WTC11 (cell line): ENCODE results near the gene C20orf204. TPM values are rescaled to one million over a fixed set of nuclear protein-coding genes. Genes with fewer than 3 reads are reported as not detected.

Experiments used
- ATAC-seq: fragments of 200-7000 bp; cut with Tn5 transposase; 2 replicates; pipeline ENCODE4 v1.10.0; 2021; ENCODE audit warnings: mild to moderate bottlenecking, moderate library complexity
- Bru-seq: library from RNA; stranded (reverse); fragments of 400-500 nt; gene quantifications from one replicate; lab custom pipeline; 2021; lab: Mats Ljungman, UMichigan
- CTCF ChIA-PET: fragments of 300-600 bp; sonication (Branson Sonifier 250); formaldehyde crosslinking; loops from one replicate; lab custom pipeline; 2021; ENCODE audit warnings: antibody characterized with exemption; lab: Charles Lee
- POLR2A ChIA-PET: fragments of 350-600 bp; sonication (Branson Sonifier 250); formaldehyde crosslinking; loops from one replicate; lab custom pipeline; 2021; ENCODE audit warnings: antibody characterized with exemption; lab: Charles Lee
- DNase-seq: peaks from one replicate; pipeline ENCODE4 v3.0.0; 2021; ENCODE audit warnings: low spot score
- H3K27ac Mint-ChIP-seq: 2 replicates; pipeline ENCODE4 v1.8.0; 2021; ENCODE audit warnings: mixed read lengths
- H3K27me3 Mint-ChIP-seq: 2 replicates; pipeline ENCODE4 v1.8.0; 2021; ENCODE audit warnings: low read depth, mild to moderate bottlenecking, moderate library complexity, mixed read lengths
- H3K36me3 Mint-ChIP-seq: 2 replicates; pipeline ENCODE4 v1.8.0; 2021; ENCODE audit warnings: mixed read lengths
- H3K4me1 Mint-ChIP-seq: 2 replicates; pipeline ENCODE4 v1.8.0; 2022; ENCODE audit warnings: mixed read lengths
- H3K4me3 Mint-ChIP-seq: 2 replicates; pipeline ENCODE4 v1.8.0; 2021; ENCODE audit warnings: mild to moderate bottlenecking, moderate library complexity, mixed read lengths
- H3K9me3 Mint-ChIP-seq: 2 replicates; pipeline ENCODE4 v1.8.0; 2021; ENCODE audit warnings: mixed read lengths
- CBFB ChIP-seq: sonication (generic); formaldehyde crosslinking; IDR thresholded peaks from 2 replicates; pipeline ENCODE4 v1.8.1; 2022; ENCODE audit warnings: mild to moderate bottlenecking, low read depth, missing genetic modification reagents
- E2F5 ChIP-seq: sonication (generic); formaldehyde crosslinking; IDR thresholded peaks from 2 replicates; pipeline ENCODE4 v1.8.1; 2022; ENCODE audit warnings: mild to moderate bottlenecking, moderate library complexity, missing genetic modification reagents
- FOXK1 ChIP-seq: sonication (generic); formaldehyde crosslinking; IDR thresholded peaks from 2 replicates; pipeline ENCODE4 v1.8.0; 2022; ENCODE audit warnings: mild to moderate bottlenecking, moderate library complexity, missing genetic modification reagents
- GABPB1 ChIP-seq: sonication (generic); formaldehyde crosslinking; IDR thresholded peaks from 2 replicates; pipeline ENCODE4 v1.8.1; 2023; ENCODE audit warnings: mild to moderate bottlenecking, missing genetic modification reagents
- HMGA2 ChIP-seq: fragments of 250-450 bp; sonication (Bioruptor Pico); IDR thresholded peaks from 2 replicates; pipeline ENCODE4 v1.4.0; 2021; ENCODE audit warnings: mild to moderate bottlenecking, moderate library complexity
- JAZF1 ChIP-seq: fragments of 250-450 bp; sonication (Bioruptor Pico); IDR thresholded peaks from 2 replicates; pipeline ENCODE4 v1.9.0; 2021; ENCODE audit warnings: moderate library complexity, mild to moderate bottlenecking, inconsistent platforms
- JUN ChIP-seq: sonication (generic); formaldehyde crosslinking; IDR thresholded peaks from 2 replicates; pipeline ENCODE4 v1.8.0; 2023; ENCODE audit warnings: mild to moderate bottlenecking, missing genetic modification reagents
- NR2C2 ChIP-seq: sonication (generic); formaldehyde crosslinking; IDR thresholded peaks from 2 replicates; pipeline ENCODE4 v1.8.0; 2022; ENCODE audit warnings: mild to moderate bottlenecking, missing genetic modification reagents
- PREB ChIP-seq: sonication (generic); formaldehyde crosslinking; IDR thresholded peaks from 2 replicates; pipeline ENCODE4 v1.8.1; 2022; ENCODE audit warnings: mild to moderate bottlenecking, missing genetic modification reagents, moderate library complexity, borderline replicate concordance
- SOX15 ChIP-seq: fragments of 250-450 bp; sonication (Bioruptor Pico); IDR thresholded peaks from 2 replicates; pipeline ENCODE4 v1.9.0; 2021; ENCODE audit warnings: mild to moderate bottlenecking
- TCF7 ChIP-seq: sonication (generic); formaldehyde crosslinking; IDR thresholded peaks from 2 replicates; pipeline ENCODE4 v1.8.0; 2022; ENCODE audit warnings: mild to moderate bottlenecking, low read depth, missing genetic modification reagents, moderate library complexity
- TEAD4 ChIP-seq: sonication (generic); formaldehyde crosslinking; IDR thresholded peaks from 2 replicates; pipeline ENCODE4 v1.8.0; 2022; ENCODE audit warnings: mild to moderate bottlenecking, missing genetic modification reagents
- TP53 ChIP-seq: sonication (generic); formaldehyde crosslinking; IDR thresholded peaks from 2 replicates; pipeline ENCODE4 v1.8.1; 2023; ENCODE audit warnings: mild to moderate bottlenecking, missing genetic modification reagents
- ZNF138 ChIP-seq: sonication (generic); formaldehyde crosslinking; conservative IDR thresholded peaks from 2 replicates; pipeline ENCODE4 v1.8.1; 2022; ENCODE audit warnings: mild to moderate bottlenecking, moderate library complexity, missing genetic modification reagents
- ZNF281 ChIP-seq: sonication (generic); formaldehyde crosslinking; IDR thresholded peaks from 2 replicates; pipeline ENCODE4 v1.8.0; 2023; ENCODE audit warnings: mild to moderate bottlenecking, missing genetic modification reagents
- ZNF425 ChIP-seq: fragments of 250-450 bp; sonication (Bioruptor Pico); conservative IDR thresholded peaks from 2 replicates; pipeline ENCODE4 v1.9.0; 2021; ENCODE audit warnings: mild to moderate bottlenecking
- ZNF671 ChIP-seq: fragments of 250-450 bp; sonication (Bioruptor Pico); IDR thresholded peaks from 2 replicates; pipeline ENCODE4 v1.8.0; 2021; ENCODE audit warnings: mild to moderate bottlenecking
- long read RNA-seq, 3 experiments: library from RNA in 1 of 3; library from capped mRNA in 1 of 3; library from polyadenylated mRNA in 1 of 3; unstranded in 2 of 3; stranded (forward) in 1 of 3; transcript quantifications; one replicate each; pipeline ENCODE4 v2.0.0, GENCODE V29; 2021
- total RNA-seq: library from RNA; stranded (reverse); gene quantifications from 3 replicates; pipeline ENCODE4 v1.2.3, GENCODE V29; 2021
- TF ChIP-seq, protein P1 (sequence below): sonication (generic); formaldehyde crosslinking; IDR thresholded peaks from 2 replicates; pipeline ENCODE4 v1.8.1; 2022; ENCODE audit warnings: low read depth, mild to moderate bottlenecking, moderate library complexity, missing genetic modification reagents, borderline replicate concordance
- TF ChIP-seq, protein P2 (sequence below): sonication (generic); formaldehyde crosslinking; IDR thresholded peaks from 2 replicates; pipeline ENCODE4 v1.8.1; 2023; ENCODE audit warnings: mild to moderate bottlenecking, missing genetic modification reagents
- TF ChIP-seq, protein P3 (sequence below): fragments of 200-600 bp; IDR thresholded peaks from 2 replicates; pipeline ENCODE4 v1.8.0; 2022; ENCODE audit warnings: antibody characterized with exemption
- TF ChIP-seq, protein P4 (sequence below): sonication (generic); formaldehyde crosslinking; IDR thresholded peaks from 2 replicates; pipeline ENCODE4 v1.8.0; 2022; ENCODE audit warnings: mild to moderate bottlenecking, missing genetic modification reagents

The C20orf204 gene
- total RNA-seq (1.6 to 2.4 TPM (median 2.1 TPM) in 3 replicates), Bru-seq, nascent RNA (percentile 25 among the genes with signal in this experiment)
- long read RNA-seq, experiment 1, partial matches to known transcripts: 1 of 2 reads
- long read RNA-seq, experiment 1, other reads (novel, unspliced or antisense): 1 of 2 reads
- long read RNA-seq, experiment 2, partial matches to known transcripts: 2 of 3 reads
- long read RNA-seq, experiment 2, other reads (novel, unspliced or antisense): 0 of 3 reads
- long read RNA-seq, experiment 3: 0 reads

GRCh38 chr20:64035933-64036345 is at the start of gene C20orf204:
C20orf204 (plus strand) TSS chr20:64036182; CDS start chr20:64036324, 142 bp downstream.
- H3K4me3 Mint-ChIP-seq: no peak within 1 kb of the TSS
- H3K27me3 Mint-ChIP-seq: peaks cover 21% of the 10 kb centered on the region
- DNase-seq (no peak), ATAC-seq (no peak)
- peak; percentile 73; the same call in 1 of the 2 replicates for TF ChIP-seq ZNF281 (CRISPR knock-in tag)
- TF ChIP-seq GABPB1 (CRISPR knock-in tag): peak; percentile 92
- TF ChIP-seq, protein P1, sequence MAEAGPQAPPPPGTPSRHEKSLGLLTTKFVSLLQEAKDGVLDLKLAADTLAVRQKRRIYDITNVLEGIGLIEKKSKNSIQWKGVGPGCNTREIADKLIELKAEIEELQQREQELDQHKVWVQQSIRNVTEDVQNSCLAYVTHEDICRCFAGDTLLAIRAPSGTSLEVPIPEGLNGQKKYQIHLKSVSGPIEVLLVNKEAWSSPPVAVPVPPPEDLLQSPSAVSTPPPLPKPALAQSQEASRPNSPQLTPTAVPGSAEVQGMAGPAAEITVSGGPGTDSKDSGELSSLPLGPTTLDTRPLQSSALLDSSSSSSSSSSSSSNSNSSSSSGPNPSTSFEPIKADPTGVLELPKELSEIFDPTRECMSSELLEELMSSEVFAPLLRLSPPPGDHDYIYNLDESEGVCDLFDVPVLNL: no peak
- TF ChIP-seq TP53: peak; percentile 69
- ChIA-PET POLR2A (no interaction called here), CTCF (interaction anchor here (0.7 to 6.1 kb wide), 5 partner anchors 11 to 84 kb away, joined by 3 to 51 read pairs (median 6); partner anchors contain the start of genes LKAAEAR1, PRPF6 and SAMD10)
- H3K27ac Mint-ChIP-seq: peak within 1 kb of the TSS; percentile 91; the same call in 1 of the 2 replicates
- H3K9me3 Mint-ChIP-seq: no peaks in the 10 kb centered on the region
- peaks cover 28% of the 10 kb centered on the region for H3K4me1 Mint-ChIP-seq
- H3K36me3 Mint-ChIP-seq: peaks cover 9% of the 10 kb centered on the region; the same call in 1 of the 2 replicates

DNA sequence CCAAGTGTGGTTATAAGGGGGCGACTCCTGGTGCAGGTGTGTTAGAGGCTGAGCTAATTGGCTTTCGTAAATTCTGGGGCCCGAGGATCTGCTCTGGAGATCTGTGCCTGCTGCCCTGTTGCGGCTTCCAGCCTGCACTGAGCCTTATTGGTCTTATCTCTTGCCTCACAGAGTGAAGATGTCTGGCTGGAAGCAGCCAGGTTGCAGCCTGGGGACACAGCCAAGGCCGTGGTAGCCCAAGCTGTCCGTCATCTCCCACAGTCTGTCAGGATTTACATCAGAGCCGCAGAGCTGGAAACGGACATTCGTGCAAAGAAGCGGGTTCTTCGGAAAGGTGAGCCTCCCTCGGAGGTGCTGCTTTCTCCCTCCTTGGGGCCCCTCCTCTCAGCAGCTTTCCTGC is 35.1 kb upstream of the C20orf204 start:
- no peaks in the 10 kb centered on the region for H3K4me1 Mint-ChIP-seq
- peaks cover 67% of the 10 kb centered on the region for H3K36me3 Mint-ChIP-seq
- no peaks in the 10 kb centered on the region for H3K27me3 Mint-ChIP-seq
- no peak for DNase-seq
- H3K9me3 Mint-ChIP-seq: no peaks in the 10 kb centered on the region
- ChIA-PET POLR2A (interaction anchor here (0.6 kb wide), 1 partner anchor 141 kb away, joined by 3 read pairs; no protein-coding TSS in a partner anchor), CTCF (interaction anchor here (1.0 to 1.4 kb wide), 2 partner anchors 20 to 38 kb away, joined by 3 read pairs; no protein-coding TSS in a partner anchor)
- no peak overlapping the region for H3K4me3 Mint-ChIP-seq
- no peak for ATAC-seq
- H3K27ac Mint-ChIP-seq: no peak overlapping the region
- TF ChIP-seq SOX15 (CRISPR knock-in tag): no peak
- TF ChIP-seq NR2C2 (CRISPR knock-in tag): no peak
- no peak for TF ChIP-seq CBFB
- TF ChIP-seq ZNF425 (CRISPR knock-in tag): no peak
- TF ChIP-seq HMGA2 (CRISPR knock-in tag): no peak
- TF ChIP-seq, protein P2, sequence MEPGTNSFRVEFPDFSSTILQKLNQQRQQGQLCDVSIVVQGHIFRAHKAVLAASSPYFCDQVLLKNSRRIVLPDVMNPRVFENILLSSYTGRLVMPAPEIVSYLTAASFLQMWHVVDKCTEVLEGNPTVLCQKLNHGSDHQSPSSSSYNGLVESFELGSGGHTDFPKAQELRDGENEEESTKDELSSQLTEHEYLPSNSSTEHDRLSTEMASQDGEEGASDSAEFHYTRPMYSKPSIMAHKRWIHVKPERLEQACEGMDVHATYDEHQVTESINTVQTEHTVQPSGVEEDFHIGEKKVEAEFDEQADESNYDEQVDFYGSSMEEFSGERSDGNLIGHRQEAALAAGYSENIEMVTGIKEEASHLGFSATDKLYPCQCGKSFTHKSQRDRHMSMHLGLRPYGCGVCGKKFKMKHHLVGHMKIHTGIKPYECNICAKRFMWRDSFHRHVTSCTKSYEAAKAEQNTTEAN: no peak
- no peak for TF ChIP-seq E2F5 (CRISPR knock-in tag)
- no peak for TF ChIP-seq JAZF1
- TF ChIP-seq PREB (CRISPR knock-in tag): no peak
- no peak for TF ChIP-seq JUN (CRISPR knock-in tag)
- no peak for TF ChIP-seq FOXK1 (CRISPR knock-in tag)
- TF ChIP-seq ZNF138 (CRISPR knock-in tag): no peak
- no peak for TF ChIP-seq TCF7 (CRISPR knock-in tag)
- no peak for TF ChIP-seq ZNF671
- TF ChIP-seq, protein P3, sequence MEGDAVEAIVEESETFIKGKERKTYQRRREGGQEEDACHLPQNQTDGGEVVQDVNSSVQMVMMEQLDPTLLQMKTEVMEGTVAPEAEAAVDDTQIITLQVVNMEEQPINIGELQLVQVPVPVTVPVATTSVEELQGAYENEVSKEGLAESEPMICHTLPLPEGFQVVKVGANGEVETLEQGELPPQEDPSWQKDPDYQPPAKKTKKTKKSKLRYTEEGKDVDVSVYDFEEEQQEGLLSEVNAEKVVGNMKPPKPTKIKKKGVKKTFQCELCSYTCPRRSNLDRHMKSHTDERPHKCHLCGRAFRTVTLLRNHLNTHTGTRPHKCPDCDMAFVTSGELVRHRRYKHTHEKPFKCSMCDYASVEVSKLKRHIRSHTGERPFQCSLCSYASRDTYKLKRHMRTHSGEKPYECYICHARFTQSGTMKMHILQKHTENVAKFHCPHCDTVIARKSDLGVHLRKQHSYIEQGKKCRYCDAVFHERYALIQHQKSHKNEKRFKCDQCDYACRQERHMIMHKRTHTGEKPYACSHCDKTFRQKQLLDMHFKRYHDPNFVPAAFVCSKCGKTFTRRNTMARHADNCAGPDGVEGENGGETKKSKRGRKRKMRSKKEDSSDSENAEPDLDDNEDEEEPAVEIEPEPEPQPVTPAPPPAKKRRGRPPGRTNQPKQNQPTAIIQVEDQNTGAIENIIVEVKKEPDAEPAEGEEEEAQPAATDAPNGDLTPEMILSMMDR: no peak
- TF ChIP-seq, protein P4, sequence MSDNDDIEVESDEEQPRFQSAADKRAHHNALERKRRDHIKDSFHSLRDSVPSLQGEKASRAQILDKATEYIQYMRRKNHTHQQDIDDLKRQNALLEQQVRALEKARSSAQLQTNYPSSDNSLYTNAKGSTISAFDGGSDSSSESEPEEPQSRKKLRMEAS: no peak
- TF ChIP-seq TEAD4 (CRISPR knock-in tag): no peak
